ENCODE results near the gene FAAH.

DNA sequence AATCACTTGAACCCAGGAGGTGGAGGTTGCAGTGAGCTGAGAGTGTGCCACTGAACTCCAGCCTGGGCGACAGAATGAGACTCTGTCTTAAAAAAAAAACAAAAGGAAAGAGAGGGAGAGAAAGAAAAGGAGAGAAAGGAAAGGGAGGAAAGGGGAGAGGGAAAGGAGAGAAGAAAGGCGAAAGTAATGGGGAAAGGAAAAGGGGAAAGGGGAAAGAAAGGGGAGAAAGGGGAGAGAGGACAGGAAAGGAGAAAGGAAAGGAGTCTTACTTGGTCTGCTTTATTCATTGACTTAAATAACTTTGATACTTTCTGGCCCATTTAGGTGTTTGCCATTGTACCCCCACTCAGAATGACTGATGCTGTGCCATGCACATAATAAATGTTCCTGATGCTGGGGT lies 41.8 kb upstream of the FAAH start:
- TF ChIP-seq, protein P1, sequence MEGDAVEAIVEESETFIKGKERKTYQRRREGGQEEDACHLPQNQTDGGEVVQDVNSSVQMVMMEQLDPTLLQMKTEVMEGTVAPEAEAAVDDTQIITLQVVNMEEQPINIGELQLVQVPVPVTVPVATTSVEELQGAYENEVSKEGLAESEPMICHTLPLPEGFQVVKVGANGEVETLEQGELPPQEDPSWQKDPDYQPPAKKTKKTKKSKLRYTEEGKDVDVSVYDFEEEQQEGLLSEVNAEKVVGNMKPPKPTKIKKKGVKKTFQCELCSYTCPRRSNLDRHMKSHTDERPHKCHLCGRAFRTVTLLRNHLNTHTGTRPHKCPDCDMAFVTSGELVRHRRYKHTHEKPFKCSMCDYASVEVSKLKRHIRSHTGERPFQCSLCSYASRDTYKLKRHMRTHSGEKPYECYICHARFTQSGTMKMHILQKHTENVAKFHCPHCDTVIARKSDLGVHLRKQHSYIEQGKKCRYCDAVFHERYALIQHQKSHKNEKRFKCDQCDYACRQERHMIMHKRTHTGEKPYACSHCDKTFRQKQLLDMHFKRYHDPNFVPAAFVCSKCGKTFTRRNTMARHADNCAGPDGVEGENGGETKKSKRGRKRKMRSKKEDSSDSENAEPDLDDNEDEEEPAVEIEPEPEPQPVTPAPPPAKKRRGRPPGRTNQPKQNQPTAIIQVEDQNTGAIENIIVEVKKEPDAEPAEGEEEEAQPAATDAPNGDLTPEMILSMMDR (IDR thresholded peaks at IDR 0.05): no peak
- TF ChIP-seq POLR2A (IDR thresholded peaks at IDR 0.05): no peak

Data from Peyer's patch (tissue), 4 donors.